Right ventricle myocardium inferior (tissue), 1 donor: Measurements from ENCODE around the gene TBC1D10A. TPM values are rescaled to one million over a fixed set of nuclear protein-coding genes. Genes with fewer than 3 reads are reported as not detected.
A peak's percentile ranks its signal among the peaks of the same experiment; 100 is the strongest.
"Not testable (repeated sequence)": the region's sequence is repeated elsewhere in the genome, so short reads cannot be mapped to it uniquely, and the experiment has no call there.

ENCODE experiments used
- ATAC-seq: fragments of 200-7000 bp; cut with Tn5 transposase; one replicate; pipeline ENCODE4 v1.9.1; 2020; ENCODE audit warnings: mild to moderate bottlenecking, moderate library complexity
- DNase-seq: peaks from one replicate; pipeline ENCODE4 v3.0.0; 2021; ENCODE audit errors: missing footprints
- intact Hi-C: fragments of 100-400 bp; cut with DNase I; formaldehyde crosslinking; loops from one replicate; pipeline ENCODE4 v1.11.0; 2022
- total RNA-seq: library from RNA; stranded (reverse); fragmentation: NEBNext Ultra II Directional; extraction: Animal tissue kit (Norgen Biotek cat#: 25700); gene quantifications from one replicate; pipeline ENCODE4 v1.2.1, GENCODE V29; 2021
- donor health status: DM: no; HTN: yes; CAD: no; lungs with severe emphysema.

Gene TBC1D10A
- total RNA-seq, 1 donor from 2014 or later: 7.1 TPM

DNA sequence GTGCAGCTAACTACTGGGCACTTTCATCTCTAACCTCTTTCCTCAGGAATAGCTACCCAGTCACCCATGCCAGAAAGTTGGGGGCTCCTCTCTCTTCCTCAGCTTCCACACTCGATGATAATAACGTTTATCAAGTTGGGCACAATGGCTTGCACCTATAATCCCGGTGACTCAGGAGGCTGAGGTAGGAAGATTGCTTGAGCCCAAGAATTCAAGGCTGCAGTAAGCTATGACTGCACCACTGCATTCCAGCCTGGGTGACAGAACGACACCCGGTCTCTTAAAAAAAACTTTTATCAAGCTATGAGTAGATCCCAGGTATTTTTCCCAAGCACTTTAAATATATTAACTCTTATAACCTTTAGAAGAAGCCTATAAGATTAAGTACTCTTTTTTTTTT, 27.9 kb upstream of the TBC1D10A start:
- intact Hi-C loops: loop anchor here (5.0 kb wide), 1 partner anchor 32 kb away; no protein-coding TSS in a partner anchor
- DNase-seq (no peak), ATAC-seq (no peak)

DNA sequence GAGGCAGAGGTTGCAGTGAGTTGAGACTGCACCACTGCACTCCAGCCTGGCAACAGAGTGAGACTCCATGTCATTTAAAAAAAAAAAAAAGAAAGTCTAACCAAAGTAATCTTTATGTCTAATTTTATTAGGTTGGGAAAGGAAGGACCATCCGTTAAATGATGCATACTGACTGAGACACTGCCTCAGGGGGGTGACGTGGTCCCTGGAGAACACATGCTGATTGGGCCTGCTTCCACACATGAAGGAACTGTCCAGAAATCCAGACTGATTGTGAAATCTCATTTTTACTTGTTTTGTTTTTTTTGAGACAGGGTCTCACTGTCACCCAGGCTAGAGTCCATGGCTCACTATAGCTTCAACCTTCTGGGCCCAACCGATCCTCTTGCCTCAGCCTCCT, 24.5 kb upstream of the TBC1D10A start:
- DNase-seq: no peak
- intact Hi-C loops: no loop called here
- ATAC-seq: no peak

DNA sequence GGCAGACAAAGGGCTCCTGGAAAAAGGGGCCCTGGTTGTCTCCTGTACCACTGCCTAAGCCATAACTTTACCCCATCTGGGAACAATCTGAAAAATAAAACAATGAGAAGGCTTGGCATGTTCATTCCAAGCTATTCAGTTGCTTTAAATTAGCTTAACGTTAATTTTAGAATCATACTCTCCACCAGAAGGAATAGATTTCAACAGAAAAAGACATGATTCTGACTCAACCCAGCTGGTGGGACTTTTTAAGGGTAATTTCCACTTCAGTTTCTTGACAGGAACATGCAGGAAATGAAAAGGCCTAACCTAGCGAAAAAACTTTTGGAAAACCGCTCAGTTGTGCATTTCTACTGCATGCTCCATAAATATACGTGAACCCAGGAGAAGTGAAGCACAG, 22.1 kb upstream of the TBC1D10A start:
- intact Hi-C loops: no loop called here
- ATAC-seq (no peak), DNase-seq (no peak)

DNA sequence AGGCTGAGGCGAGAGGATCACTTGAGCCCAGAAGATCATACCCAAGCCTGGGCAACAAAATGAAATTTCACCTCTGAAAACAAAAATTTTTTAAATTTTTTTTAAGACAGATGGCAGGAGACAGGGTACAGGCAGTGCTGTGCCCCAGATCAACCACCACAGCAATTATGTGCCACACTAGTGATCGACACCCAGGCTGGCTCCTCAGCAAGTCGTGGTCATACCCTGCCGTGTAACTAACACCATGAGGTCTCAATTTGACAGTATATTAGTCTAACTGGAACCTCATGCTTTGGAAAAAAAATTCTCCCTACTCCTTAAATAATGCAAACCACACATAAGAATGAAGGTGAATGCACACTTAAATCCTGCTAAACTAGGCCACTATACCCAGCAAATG, 21.7 kb upstream of the TBC1D10A start:
- ATAC-seq (no peak), DNase-seq (no peak)
- intact Hi-C loops: no loop called here

DNA sequence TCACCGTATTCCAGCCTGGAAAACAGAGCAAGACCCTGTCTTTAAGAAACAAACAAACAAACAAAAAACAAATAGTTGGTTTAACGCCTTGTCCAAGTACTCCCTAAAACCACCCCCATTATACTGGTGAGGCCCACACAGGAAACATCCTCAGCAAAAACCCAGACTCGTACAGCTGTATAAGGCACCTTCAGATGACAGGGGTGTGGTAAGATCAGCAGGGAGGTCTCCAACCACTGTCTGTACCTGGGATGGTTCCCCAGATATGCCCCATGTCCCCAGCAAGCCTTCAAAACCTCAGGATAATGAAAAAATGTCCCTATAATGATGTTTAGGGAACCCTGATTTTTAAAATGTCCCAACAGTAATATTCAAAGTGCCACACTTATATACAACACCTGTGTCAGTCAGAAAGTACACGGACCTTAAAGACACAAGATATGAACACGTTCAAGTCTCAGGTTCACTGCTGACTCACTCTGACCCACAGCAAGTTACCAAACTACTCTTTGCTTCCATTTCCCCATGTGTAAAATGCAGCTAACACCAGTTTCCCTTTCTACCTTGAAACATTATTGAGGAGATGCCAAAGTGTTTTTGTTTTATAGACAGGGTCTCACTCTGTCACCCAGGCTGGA, 20.6 kb upstream of the TBC1D10A start:
- intact Hi-C loops: no loop called here
- no peak for ATAC-seq

DNA sequence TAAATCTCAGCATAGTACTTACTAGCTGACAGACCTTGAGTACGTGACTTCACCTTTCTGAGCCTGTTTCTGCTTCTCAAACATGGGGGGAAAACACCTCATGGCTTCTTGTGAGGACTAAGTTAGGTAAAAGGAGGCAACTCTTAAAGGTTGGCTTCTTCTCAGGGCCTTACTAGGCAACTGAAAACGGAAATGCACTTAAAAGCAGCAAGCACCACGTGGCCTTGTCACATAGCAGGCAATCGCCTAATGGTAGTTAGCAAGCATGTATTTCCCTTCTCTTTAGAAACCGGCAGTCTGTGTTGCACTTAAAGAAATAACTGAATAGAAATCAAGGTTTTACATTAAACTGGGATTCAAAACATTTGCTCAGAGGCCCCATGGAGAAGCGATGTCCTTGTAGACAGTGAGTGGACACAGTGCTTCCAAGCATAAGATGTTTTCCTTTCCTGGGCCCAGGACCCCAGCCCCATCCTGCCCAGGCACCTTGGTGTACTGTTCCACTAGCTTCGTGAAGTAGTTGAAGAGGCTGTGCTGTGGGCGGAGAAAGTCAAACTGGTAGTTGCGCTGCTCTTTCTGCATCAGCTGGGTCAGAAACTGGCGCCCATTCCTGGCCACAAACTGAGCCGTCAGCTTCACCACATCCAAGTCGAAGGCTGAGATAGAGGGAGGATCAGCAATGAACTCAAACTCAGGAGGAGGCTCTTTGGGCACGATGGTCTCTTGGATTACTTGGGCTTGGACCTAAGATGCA, 17.9 kb upstream of the TBC1D10A start:
- intact Hi-C loops: no loop called here
- DNase-seq (no peak), ATAC-seq (no peak)

More for the DNA sequence above, 20.6 kb upstream of the TBC1D10A start:
- DNase-seq: no peak

DNA sequence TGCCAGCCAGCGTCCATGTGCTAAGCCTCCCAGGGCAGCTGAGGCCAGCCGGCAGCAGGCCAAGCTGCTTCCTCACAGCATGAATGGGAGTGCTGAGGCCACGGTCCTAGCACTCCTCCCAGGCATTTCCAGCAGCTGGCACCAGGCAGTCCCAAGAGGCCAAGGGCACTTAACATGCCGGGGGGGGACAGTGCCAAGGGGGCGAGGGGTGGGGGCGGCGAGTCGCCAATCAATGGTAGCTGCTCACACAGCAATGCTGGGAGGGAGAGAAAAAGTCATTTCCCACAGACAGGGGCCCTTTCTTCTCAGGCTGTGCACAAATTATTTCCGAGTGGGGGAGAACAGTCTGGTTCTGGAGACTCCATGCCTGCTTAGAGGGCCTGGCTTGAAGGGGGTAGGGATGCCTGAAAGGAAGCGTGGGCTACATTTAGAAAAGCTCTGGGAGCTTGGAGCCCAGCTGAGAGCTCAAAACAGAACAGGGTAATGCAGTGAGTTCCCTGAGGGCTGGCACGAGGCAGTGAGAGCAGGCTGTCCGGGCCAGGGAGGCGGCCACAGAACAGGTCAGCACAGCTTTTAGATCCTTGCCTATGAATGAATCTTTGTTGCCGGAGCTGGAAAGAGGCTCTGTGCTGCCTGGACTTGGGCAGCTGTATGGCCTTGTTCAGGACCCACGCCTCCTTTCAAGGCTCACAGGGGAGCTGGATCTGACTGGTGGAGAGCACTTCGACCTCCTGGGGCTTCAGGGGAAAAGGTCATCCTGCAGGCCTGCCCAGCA, 14.4 kb upstream of the TBC1D10A start:
- intact Hi-C loops: no loop called here
- DNase-seq (peak; percentile 88), ATAC-seq (peak; percentile 86)

DNA sequence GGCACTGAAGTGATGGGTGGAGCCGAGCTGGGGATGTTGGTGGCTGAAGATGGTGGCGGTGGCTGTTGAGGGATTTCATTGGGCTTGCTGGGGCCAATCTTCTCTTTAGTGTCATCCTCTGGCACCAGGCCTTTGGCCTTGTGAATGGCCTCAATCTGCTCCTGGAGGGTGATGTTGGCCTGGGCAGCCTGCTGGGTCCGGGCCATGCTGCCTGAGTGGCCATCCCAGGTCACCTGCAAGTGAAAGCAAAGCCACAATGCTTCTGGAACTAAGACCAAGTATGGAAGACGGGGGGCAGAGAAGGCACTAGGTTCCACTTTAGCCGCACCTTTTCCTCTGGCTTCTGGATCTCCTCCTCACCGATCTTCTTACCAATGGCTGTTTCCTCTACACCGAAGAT, 12.1 kb upstream of the TBC1D10A start:
- intact Hi-C loops: no loop called here
- ATAC-seq (no peak), DNase-seq (no peak)

DNA sequence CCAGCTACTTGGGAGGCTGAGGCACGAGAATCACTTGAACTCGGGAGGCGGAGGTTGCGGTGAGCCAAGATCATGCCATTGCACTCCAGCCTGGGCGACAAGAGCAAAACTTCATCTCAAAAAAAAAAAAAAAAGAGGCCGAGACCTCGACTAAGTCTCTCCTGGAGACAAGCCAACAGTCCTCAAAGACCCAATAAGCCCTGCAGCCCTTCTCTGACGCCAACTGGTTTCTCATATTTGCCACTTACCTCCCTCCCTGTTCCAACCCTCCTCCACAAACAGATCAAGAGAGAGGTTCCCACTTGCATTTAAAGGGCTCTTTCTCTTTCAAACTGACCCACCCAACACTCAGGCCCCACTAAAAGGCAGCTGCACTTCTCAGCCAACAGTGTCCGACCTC, 11.6 kb upstream of the TBC1D10A start:
- DNase-seq, intact Hi-C loops, ATAC-seq: not testable (repeated sequence)

DNA sequence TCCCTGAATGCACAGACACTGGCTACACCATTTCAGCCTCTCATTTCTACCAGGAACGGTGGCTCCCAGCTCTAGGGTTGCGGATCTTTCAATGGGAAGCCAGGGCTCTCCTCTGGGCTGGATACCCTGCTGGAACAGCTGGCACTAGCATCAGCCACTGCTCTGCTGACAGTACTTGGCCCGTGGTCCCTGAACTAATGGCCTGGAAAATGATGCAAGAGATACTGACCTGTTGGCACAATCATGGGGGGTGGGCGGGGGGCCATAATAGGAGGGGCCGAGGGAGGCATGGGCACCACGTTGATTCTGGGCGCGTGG, 10.7 kb upstream of the TBC1D10A start:
- DNase-seq (no peak), ATAC-seq (peak; percentile 1)
- intact Hi-C loops: no loop called here

DNA sequence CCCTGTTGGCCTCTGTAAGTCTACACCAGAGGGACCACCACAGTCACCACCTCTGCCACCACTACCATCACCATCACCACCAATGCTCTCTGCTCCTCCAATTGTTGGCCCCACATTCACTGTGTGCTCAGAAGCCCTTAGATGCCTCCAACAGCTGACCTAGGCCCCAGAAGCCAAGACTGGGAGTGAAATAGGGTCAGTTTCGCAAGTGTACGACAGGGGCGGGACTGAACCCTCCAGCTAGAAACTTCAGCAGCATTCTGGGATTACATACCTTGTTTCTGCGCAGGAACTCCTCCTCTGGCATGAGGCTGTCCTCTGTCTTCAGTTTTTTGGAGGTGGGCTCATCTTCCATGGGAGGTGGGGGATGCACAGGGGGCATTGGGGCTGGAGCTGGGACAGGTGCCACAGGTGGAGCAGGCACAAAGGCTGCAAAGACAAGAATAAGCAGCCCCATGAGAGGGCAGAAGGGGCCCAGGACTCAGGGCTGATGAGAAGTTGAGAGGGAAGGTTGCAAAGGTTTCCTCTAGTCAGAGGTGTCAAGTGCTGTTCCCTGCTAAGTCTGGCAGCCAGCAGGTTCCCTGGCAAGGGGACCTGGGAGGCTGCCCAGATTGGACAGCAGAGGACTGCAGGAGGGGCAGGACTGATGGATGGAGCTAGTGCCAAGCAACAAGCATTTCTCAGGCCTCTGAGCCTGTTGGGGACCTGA, 10.2 kb upstream of the TBC1D10A start:
- DNase-seq (no peak), ATAC-seq (peak; percentile 79)
- intact Hi-C loops: no loop called here

DNA sequence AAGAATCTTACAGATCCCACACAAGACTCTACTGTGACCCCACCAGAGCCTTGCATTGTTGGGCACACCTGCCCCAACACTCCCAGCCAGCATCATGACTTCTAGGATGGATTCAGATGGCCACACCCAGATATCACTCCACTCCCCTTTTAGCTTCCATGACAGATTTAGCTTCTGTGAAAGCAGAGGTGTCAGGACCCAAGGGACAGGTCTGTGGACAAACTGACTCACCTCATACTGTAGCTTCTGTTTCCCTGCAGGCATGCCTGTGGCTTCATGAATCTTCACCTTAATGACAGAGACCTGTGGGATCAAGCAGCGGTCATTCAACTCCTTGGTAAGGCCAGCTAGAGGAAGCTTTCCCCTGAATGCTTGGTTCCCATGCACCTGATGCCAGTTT, 8.5 kb upstream of the TBC1D10A start:
- intact Hi-C loops: no loop called here
- ATAC-seq: no peak
- DNase-seq: no peak

DNA sequence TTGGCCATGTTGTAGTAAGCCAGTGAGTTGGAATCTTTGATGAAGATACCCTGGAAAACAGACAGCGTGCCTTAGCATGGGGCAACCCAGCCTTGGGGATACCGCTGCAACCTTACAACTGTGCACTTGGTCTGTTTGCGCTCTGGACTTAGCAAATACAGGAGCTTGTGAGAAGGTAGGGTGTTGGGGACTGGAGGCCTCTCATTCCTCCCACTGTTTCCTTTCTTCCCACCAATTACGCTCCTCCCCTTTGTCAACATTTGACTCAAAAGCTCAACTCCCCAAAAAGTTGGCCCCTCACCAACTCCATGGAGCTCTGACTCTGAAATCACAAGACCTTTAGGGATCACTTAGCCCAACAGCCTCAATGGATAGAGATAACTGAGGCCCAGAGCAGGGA, 7.9 kb upstream of the TBC1D10A start:
- intact Hi-C loops: no loop called here
- DNase-seq (no peak), ATAC-seq (no peak)

DNA sequence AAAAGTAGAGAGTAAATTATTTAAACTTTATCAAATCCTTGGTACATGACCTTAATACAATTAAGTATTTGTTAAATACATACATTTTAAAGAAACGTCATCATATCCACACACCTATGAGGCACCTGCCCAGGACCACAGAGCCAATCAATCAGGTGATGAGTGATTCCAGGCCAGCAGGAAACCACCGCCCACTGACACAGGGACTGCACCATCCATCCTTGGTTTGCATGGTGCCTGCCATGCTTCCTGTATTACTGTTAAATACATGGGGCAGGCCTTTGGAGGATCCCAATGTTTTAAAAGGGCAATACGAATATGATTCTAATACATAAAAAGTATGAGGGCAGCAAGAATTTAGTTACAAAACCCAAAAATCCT, 7.0 kb upstream of the TBC1D10A start:
- intact Hi-C loops: no loop called here
- no peak for DNase-seq
- ATAC-seq: no peak

DNA sequence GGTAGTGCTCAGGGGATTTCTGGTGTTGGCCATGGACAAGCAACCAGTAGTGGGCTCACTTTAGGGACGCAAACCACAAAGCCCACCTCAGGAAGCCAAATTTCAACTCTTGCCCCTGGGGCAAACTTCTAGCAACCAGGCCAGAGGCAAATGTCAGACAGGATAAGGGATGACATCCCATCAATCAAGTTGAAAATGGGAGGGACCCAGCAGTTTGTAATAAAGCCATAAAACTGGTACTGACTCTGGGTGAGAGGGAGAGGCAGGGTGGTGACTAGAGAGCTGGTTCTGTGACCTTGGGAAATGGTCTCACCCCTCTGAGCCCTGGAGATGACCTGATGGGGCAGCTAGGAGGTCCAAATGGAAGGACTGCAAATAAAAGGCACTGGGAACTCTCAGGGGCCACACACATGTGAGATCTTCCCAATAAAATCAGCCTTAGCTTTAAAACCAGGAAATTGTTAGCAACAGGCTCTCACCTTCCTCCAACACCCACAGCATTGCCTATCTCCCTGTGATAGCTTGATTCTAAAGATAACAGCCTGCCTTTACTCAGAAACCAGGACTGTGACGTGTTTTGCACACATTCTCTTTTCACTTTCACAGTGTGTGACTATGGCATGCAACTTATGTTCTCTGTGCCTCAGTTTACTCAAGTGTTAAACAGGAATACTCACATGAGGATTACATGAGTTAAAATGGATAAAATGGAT, 6.4 kb upstream of the TBC1D10A start:
- intact Hi-C loops: no loop called here
- no peak for ATAC-seq
- DNase-seq: no peak

DNA sequence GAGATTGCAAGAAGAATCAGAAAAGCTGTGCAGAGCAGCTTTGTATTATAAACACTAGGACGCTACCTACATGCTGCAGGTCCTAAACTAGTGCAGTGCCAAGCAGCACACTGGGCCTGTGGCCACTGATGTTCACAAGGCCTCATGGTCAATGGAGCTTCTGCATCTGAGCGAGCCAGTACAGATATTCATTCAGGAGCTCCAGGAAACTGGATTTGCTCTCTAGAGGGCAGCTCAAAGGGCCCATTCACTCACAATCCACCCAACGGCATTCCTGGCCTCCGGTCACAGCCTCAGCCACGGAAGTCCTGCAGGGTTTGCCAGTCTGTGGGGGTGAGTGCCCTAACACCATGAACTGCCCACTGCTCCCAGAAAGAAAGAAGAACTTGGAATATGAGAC, 5.8 kb upstream of the TBC1D10A start:
- no peak for DNase-seq
- ATAC-seq: no peak
- intact Hi-C loops: no loop called here

DNA sequence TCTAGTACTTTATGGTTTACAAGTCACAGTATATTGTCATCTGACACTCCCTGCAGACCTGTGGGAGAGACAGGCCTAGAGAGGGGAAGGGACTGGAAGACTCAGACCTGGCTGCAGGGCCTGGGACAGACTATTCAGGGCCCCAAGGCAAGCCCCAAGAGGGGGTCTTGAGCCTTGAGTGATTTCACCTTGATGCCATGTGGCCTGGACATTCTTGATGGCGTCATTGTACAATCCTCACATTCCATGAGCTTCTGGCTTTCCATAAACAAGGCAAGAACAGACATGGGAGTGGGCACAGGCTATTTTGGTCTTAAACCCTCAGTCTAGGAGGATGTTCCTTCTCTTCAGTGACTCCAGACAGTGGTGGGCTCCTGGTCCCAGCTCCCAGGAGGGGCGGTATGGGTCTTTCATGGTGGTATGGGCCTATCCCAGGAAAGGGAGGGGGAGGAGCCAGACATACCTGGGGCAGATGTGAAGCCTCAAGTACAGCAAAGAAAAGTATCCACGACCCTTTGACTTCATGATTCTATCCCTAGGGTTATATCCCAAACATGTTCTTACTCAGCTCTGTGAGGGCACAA, 1.8 kb upstream of the TBC1D10A start:
- intact Hi-C loops: no loop called here
- no peak for ATAC-seq

DNA sequence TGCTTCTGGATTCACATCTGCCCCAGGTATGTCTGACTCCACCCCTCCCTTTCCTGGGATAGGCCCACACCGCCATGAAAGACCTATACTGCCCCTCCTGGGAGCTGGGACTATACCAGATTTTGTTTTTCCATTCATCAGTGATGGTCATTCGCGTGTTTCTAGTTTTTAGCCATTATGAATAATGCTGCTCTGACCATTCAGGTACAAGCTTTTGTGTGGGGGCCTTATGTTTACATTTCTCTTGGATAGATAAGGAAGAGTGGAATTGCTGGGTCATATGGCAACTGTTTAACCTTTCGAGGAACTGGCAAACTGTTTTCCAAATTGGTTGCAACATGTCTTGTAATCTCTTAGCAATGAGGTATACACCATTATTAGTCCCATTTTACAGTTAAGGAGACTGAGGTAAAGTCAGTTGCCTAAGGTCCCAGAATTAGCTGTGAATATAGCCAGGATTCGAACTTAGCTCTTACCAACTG, 1.2 kb upstream of the TBC1D10A start:
- intact Hi-C loops: loop anchor here (2.0 kb wide), 1 partner anchor 17 kb away; no protein-coding TSS in a partner anchor

More for the DNA sequence above, 1.8 kb upstream of the TBC1D10A start:
- DNase-seq: no peak

More for the DNA sequence above, 1.2 kb upstream of the TBC1D10A start:
- no peak for DNase-seq
- ATAC-seq: no peak
